GM12878 (cell line): ENCODE measurements around the gene BRME1. TPM values are rescaled to one million over a fixed set of nuclear protein-coding genes. Genes with fewer than 3 reads are reported as not detected.
"Not testable (repeated sequence)": the region's sequence is repeated elsewhere in the genome, so short reads cannot be mapped to it uniquely, and the experiment has no call there.

ENCODE experiments used
- ATAC-seq: fragments of 200-7000 bp; cut with Tn5 transposase; 3 replicates; pipeline ENCODE4 v1.9.1; 2020; ENCODE audit warnings: mild to moderate bottlenecking, moderate library complexity
- BruUV-seq: library from RNA; stranded (reverse); fragments of 400-500 nt; replicated peaks from 2 replicates; lab custom pipeline; 2021; lab: Mats Ljungman, UMichigan
- CTCF ChIA-PET: fragments of 300-600 bp; sonication (Branson Sonifier 250); formaldehyde crosslinking; extraction: SDS; loops from one replicate; lab custom pipeline; 2021; ENCODE audit warnings: inconsistent platforms; lab: Yijun Ruan, JAX
- POLR2A ChIA-PET: fragments of 350-600 bp; formaldehyde crosslinking; extraction: SDS; loops from one replicate; lab custom pipeline; 2021; ENCODE audit warnings: inconsistent platforms; lab: Charles Lee
- RAD21 ChIA-PET: fragments of 300-600 bp; sonication (Branson Sonifier 250); formaldehyde crosslinking; loops from one replicate; lab custom pipeline; 2023; ENCODE audit warnings: antibody characterized with exemption; ENCODE audit not compliant: unreplicated experiment; lab: Charles Lee
- SMC1A ChIA-PET: fragments of 300-600 bp; sonication (Branson Sonifier 250); formaldehyde crosslinking; loops from one replicate; lab custom pipeline; 2023; ENCODE audit not compliant: unreplicated experiment, uncharacterized antibody; lab: Charles Lee
- DNase-seq: peaks from one replicate; pipeline ENCODE4 v3.0.0-alpha.2; 2011; ENCODE audit warnings: low read depth, low spot score
- FAIRE-seq: peaks from 3 replicates; lab custom pipeline; 2011; peaks lifted over from hg19 to GRCh38; lab: Jason Lieb, UNC
- H2AFZ ChIP-seq: 2 replicates; pipeline ENCODE4 v1.6.0; 2011; ENCODE audit warnings: low read depth, low read length, control low read depth; ENCODE audit not compliant: control insufficient read depth
- H3K27ac ChIP-seq: 2 replicates; pipeline ENCODE4 v1.5.1; 2011; ENCODE audit warnings: control low read depth; ENCODE audit not compliant: control insufficient read depth, insufficient read depth
- H3K27me3 ChIP-seq, 2 experiments: replicated peaks in 1 of 2; 2 replicates each; pipeline versions ENCODE4 v1.6.0 to v1.6.1; 2011; ENCODE audit warnings: low read length in 1 of 2; ENCODE audit not compliant: control insufficient read depth in 2 of 2, insufficient read depth in 2 of 2
- H3K36me3 ChIP-seq, 2 experiments: 2 replicates each; pipeline ENCODE4 v1.5.1; 2011; ENCODE audit warnings: low read length in 1 of 2; ENCODE audit not compliant: control insufficient read depth in 2 of 2, insufficient read depth in 2 of 2
- H3K4me1 ChIP-seq: 2 replicates; pipeline ENCODE4 v1.6.1; 2011; ENCODE audit warnings: mild to moderate bottlenecking, low read length, moderate library complexity, mixed read lengths; ENCODE audit not compliant: control insufficient read depth, insufficient read depth
- H3K4me2 ChIP-seq: 2 replicates; pipeline ENCODE4 v1.6.0; 2011; ENCODE audit warnings: control low read depth; ENCODE audit not compliant: control insufficient read depth, insufficient read depth
- H3K4me3 ChIP-seq: fragments of 200-600 bp; sonication (generic); 2 replicates; pipeline ENCODE4 v1.5.1; 2016
- H3K79me2 ChIP-seq: 2 replicates; pipeline ENCODE4 v1.6.0; 2011; ENCODE audit warnings: low read length; ENCODE audit not compliant: control insufficient read depth, insufficient read depth
- H3K9ac ChIP-seq: 2 replicates; pipeline ENCODE4 v1.8.0; 2011; ENCODE audit warnings: low read length, control low read depth, mixed read lengths; ENCODE audit not compliant: control insufficient read depth, insufficient read depth
- H3K9me3 ChIP-seq: replicated peaks from 3 replicates; pipeline ENCODE4 v1.5.1; 2011; ENCODE audit warnings: mild to moderate bottlenecking, low read length; ENCODE audit not compliant: control insufficient read depth, insufficient read depth
- H4K20me1 ChIP-seq: 2 replicates; pipeline ENCODE4 v1.6.0; 2011; ENCODE audit not compliant: control insufficient read depth, insufficient read depth
- WGBS: methylation state at CpG from one replicate; pipeline ENCODE4 v1.1.6; 2016; ENCODE audit warnings: low lambda C conversion rate; ENCODE audit not compliant: insufficient replicate concordance, insufficient coverage; ENCODE audit errors: missing lambda C conversion rate; 5-methylcytosine and 5-hydroxymethylcytosine counted together
- in situ Hi-C: fragments of 300-500 bp; cut with MboI; formaldehyde crosslinking; loops from 9 replicates; pipeline ENCODE4 v1.14.3; 2018; ENCODE audit warnings: mixed read lengths
- intact Hi-C: fragments of 100-400 bp; cut with micrococcal nuclease; formaldehyde crosslinking; loops from one replicate; pipeline ENCODE4 v1.14.2; 2022; ENCODE audit not compliant: unreplicated experiment
- polyA plus RNA-seq, 11 experiments: library from polyadenylated mRNA; depleted of rRNA in 4 of 11; unstranded in 6 of 11; stranded (reverse) in 5 of 11; fragments of >200 nt; fragmentation: Nextera tagmentation in 4 of 11; fragmentation: Illumina TruSeq in 1 of 11; extraction: Ambion mirVana in 4 of 11; extraction: Trizol in 1 of 11; gene quantifications; 1 replicate in 1 of 11; 2 replicates in 10 of 11; pipeline versions ENCODE4 v1.2.1 to v1.2.3, GENCODE V29; 2011 to 2016; ENCODE audit warnings: inconsistent platforms in 2 of 11, missing spikeins in 2 of 11, low read depth in 1 of 11
- total RNA-seq, 4 experiments: library from RNA; depleted of rRNA in 3 of 4; stranded (reverse); fragments of >200 nt in 3 of 4; fragmentation: Illumina TruSeq in 1 of 4; extraction: Trizol in 1 of 4; gene quantifications; 2 replicates each; pipeline versions ENCODE4 v1.2.1 to v1.2.3, GENCODE V29; 2013 to 2021

BRME1 gene
- total and polyA plus RNA-seq, 10 of the 15 experiments (the other 5 are each of a cell fraction or from before 2014, with no cell fraction given), result 0.07 to 2.2 (median 1.1) TPM; not detected in 1

GRCh38 chr19:13852171-13852707, 53.7 kb downstream of the BRME1 start:
- BruUV-seq, H3K27me3 ChIP-seq, H3K36me3 ChIP-seq, H3K4me2 ChIP-seq, H3K9ac ChIP-seq, DNase-seq, H4K20me1 ChIP-seq, H3K9me3 ChIP-seq, intact Hi-C loops, H3K4me3 ChIP-seq, in situ Hi-C loops, ATAC-seq, FAIRE-seq, H3K4me1 ChIP-seq, H2AFZ ChIP-seq, H3K27ac ChIP-seq, H3K79me2 ChIP-seq: not testable (repeated sequence)
- CTCF ChIA-PET, result interaction anchor here (1.0 to 1.6 kb wide), 3 partner anchors 9 to 795 kb away, joined by 3 to 5 read pairs (median 4); no protein-coding TSS in a partner anchor
- POLR2A ChIA-PET, result interaction anchor here (0.6 to 2.4 kb wide), 4 partner anchors 7 to 704 kb away, joined by 3 to 11 read pairs (median 5); no protein-coding TSS in a partner anchor
- RAD21 ChIA-PET, result interaction anchor here (1.0 to 2.4 kb wide), 2 partner anchors 10 to 13 kb away, joined by 3 to 12 read pairs; no protein-coding TSS in a partner anchor
- WGBS, result 60% methylated on average over 11 of the region's 12 CpGs
- SMC1A ChIA-PET, result interaction anchor here (1.0 to 1.5 kb wide), 3 partner anchors 8 to 11 kb away, joined by 3 to 5 read pairs (median 3); no protein-coding TSS in a partner anchor

DNA sequence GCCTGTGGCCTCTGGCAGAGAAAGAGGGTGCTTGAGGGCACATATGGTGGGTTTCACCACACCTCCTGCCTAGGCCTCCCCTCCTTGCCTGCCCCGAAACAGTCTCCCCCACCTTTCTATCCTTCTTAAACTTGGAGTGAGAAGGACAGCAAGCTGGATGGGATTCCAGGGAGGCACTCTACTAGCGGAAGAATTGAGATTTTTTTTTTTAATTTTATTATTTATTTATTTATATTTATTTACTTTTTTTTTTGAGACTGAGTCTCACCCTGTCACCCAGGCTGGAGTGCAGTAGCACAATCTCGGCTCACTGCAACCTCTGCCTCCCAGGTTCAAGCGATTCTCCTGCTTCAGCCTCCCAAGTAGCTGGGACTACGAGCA, 54.2 kb downstream of the BRME1 start:
- SMC1A ChIA-PET, result interaction anchor here (1.2 to 1.5 kb wide), 2 partner anchors 9 to 10 kb away, joined by 3 to 5 read pairs; no protein-coding TSS in a partner anchor
- H3K4me2 ChIP-seq, DNase-seq, H3K79me2 ChIP-seq, ATAC-seq, intact Hi-C loops, H4K20me1 ChIP-seq, H3K4me3 ChIP-seq, FAIRE-seq, H3K9me3 ChIP-seq, H3K27me3 ChIP-seq, H3K36me3 ChIP-seq, BruUV-seq, H3K9ac ChIP-seq, H3K27ac ChIP-seq, H2AFZ ChIP-seq, in situ Hi-C loops: not testable (repeated sequence)
- peaks cover 13% of the 10 kb centered on the region for H3K4me1 ChIP-seq
- CTCF ChIA-PET, result interaction anchor here (1.0 to 1.6 kb wide), 2 partner anchors 10 to 794 kb away, joined by 3 to 4 read pairs; no protein-coding TSS in a partner anchor
- POLR2A ChIA-PET, result interaction anchor here (1.5 to 2.4 kb wide), 2 partner anchors 8 to 10 kb away, joined by 3 to 11 read pairs; no protein-coding TSS in a partner anchor
- 89% methylated on average over 5 of the region's 5 CpGs for WGBS
- RAD21 ChIA-PET, result interaction anchor here (1.0 to 2.4 kb wide), 2 partner anchors 10 to 12 kb away, joined by 3 to 12 read pairs; no protein-coding TSS in a partner anchor
